ENCODE measurements around the gene SIMC1.

The SIMC1 gene

DNA sequence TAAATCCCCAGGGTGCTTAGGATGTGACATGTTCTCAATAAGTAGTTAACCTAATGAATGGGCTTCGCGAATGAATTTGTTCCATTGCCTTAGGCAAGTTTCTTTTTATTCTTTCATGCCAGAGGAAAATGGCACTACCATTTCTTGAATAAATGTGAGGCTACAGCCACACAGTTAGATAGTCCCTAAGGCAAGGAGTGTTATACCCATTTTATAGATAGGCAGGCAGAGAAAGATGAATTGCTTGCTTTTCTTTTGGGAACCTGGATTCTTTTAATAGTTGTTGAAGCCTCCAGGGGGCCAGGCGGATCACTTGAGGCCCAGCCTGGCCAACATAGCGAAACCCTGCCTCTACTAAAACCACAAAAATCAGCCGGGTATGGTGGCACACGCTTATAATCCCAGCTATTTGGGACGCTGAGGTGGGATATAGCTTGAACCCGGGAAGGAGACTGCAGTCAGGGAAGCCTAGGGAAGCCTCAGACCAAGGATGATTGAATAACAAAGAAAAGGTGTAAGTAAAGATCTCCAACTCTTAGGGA is 149.2 kb downstream of the SIMC1 start:
- DNase-seq: no peak

- DNase-seq: no peak
These were observed 149.8 kb downstream of the SIMC1 start for GRCh38 chr5:176388003-176388443.

- DNase-seq: peak; percentile 92 to 100 (median 98)
These were observed 150.4 kb downstream of the SIMC1 start, which contains the start of the genes HIGD2A and NOP16 for GRCh38 chr5:176388444-176389134. Gene HIGD2A (plus strand): TSS chr5:176388751. CDS start chr5:176388820, 69 bp downstream. Gene NOP16 (minus strand): TSS chr5:176388598. CDS start chr5:176388539, 59 bp downstream.

DNA sequence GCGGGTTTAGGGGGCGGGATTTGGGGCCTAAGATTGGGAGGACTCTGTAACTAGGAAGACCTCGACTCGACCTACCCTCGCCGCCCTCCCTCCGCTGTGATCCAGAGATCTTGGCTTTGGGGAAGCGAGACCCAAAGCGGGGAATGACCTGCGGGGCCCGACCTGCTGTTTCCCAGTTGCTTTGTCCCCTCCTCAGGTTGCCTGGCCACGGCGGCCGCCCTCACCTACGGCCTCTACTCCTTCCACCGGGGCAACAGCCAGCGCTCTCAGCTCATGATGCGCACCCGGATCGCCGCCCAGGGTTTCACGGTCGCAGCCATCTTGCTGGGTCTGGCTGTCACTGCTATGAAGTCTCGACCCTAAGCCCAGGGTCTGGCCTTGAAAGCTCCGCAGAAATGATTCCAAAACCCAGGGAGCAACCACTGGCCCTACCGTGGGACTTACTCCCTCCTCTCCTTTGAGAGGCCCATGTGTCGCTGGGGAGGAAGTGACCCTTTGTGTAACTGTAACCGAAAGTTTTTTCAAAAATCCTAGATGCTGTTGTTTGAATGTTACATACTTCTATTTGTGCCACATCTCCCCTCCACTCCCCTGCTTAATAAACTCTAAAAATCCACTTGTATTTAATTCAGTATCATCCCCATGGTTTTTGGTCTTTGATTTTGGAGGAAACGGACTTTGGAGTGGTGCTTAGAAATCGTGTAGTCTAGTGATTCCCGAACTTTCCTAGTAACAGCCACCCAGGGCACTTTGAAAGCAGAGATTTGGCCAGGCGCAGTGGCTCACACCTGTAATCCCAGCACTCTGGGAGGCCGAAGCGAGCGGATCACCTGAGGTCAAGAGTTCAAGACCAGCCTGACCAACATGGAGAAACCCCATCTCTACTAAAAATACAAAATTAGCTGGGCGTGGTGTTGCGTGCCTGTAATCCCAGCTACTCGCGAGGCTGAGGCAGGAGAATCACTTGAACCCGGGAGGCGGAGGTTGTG is 151.2 kb downstream of the SIMC1 start:
- DNase-seq: peak in 1 of 58 donors; percentile 84

- no peak for DNase-seq
These were observed 153.3 kb downstream of the SIMC1 start for GRCh38 chr5:176391479-176391878.

DNA sequence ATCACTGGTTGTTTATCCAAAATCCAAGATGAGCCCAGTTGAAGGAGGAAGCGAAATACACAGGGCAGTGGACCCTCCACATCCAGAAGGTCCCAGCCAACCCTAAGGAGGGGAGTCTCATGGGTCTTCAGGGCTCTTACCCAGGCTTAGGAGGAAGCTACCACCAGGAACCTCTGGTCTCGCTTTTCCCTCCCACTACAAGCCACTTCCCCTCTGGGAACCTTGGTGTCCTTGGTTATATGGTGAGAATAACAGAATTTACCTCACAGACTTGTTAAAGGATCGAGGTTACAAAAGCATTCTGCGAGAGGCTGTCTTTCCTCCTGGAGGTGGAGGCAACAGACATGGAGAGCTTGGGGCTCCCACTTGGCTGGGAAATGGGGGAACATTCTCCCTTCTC is 153.8 kb downstream of the SIMC1 start:
- peak in 1 of 58 donors; percentile 3 for DNase-seq

GRCh38 chr5:176392526-176392925 is 154.3 kb downstream of the SIMC1 start:
- DNase-seq: no peak

DNA sequence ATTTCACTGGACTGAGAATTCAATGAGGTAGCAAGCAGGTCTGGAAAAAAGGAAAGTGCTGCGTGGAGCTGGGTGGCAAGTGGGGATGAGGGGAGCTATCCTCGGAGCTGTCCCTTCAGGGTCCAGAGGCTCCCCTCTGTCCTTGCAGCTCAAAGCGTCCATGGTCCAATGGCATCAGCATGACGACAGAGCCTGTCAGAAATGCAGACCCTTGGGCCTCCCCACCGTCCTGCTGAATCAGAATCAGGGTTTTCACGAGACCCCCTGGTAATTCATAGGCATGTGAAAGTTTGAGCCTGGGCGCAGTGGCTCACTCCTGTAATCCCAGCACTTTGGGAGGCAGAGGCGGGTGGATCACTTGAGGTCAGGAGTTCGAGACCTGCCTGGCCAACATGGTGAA is 155.9 kb downstream of the SIMC1 start:
- DNase-seq: no peak

- DNase-seq: no peak
These were observed 156.9 kb downstream of the SIMC1 start for GRCh38 chr5:176394881-176395675.

Data from anterior cingulate cortex (tissue), 58 donors.